Large intestine (tissue), 3 donors: Measurements from ENCODE around the gene TRIM41. TPM values are rescaled to one million over a fixed set of nuclear protein-coding genes. Genes with fewer than 3 reads are reported as not detected.

ENCODE experiments used
- DNase-seq, 2 donors: peaks; one replicate each; pipeline versions ENCODE4 v3.0.0 to v3.0.0-alpha.2; 2013
- H3K27ac ChIP-seq: one replicate; pipeline ENCODE4 v1.5.1; 2013; ENCODE audit warnings: low read length
- H3K27me3 ChIP-seq: 2 replicates; pipeline ENCODE4 v1.6.1; 2013; ENCODE audit warnings: low read length; ENCODE audit not compliant: control insufficient read depth, insufficient read depth
- H3K36me3 ChIP-seq: 2 replicates; pipeline ENCODE4 v1.6.1; 2013; ENCODE audit warnings: low read length; ENCODE audit not compliant: control insufficient read depth, insufficient read depth
- H3K4me1 ChIP-seq: one replicate; pipeline ENCODE4 v1.6.1; 2013; ENCODE audit warnings: low read length; ENCODE audit not compliant: control insufficient read depth, insufficient read depth
- H3K4me3 ChIP-seq: one replicate; pipeline ENCODE4 v1.5.1; 2013; ENCODE audit warnings: low read length
- H3K9me3 ChIP-seq: one replicate; pipeline ENCODE4 v1.6.1; 2013; ENCODE audit warnings: mild to moderate bottlenecking, low read depth, low read length, moderate library complexity; ENCODE audit not compliant: control insufficient read depth
- WGBS: methylation state at CpG from one replicate; pipeline ENCODE4 v1.1.5; 2013; ENCODE audit warnings: low lambda C conversion rate; ENCODE audit not compliant: insufficient coverage; 5-methylcytosine and 5-hydroxymethylcytosine counted together
- polyA plus RNA-seq: library from polyadenylated mRNA; unstranded; fragments of 120-200 nt; gene quantifications from one replicate; pipeline ENCODE4 v1.2.1, GENCODE V29; 2013

The TRIM41 gene
- polyA plus RNA-seq, 1 donor, result 22.4 TPM

DNA sequence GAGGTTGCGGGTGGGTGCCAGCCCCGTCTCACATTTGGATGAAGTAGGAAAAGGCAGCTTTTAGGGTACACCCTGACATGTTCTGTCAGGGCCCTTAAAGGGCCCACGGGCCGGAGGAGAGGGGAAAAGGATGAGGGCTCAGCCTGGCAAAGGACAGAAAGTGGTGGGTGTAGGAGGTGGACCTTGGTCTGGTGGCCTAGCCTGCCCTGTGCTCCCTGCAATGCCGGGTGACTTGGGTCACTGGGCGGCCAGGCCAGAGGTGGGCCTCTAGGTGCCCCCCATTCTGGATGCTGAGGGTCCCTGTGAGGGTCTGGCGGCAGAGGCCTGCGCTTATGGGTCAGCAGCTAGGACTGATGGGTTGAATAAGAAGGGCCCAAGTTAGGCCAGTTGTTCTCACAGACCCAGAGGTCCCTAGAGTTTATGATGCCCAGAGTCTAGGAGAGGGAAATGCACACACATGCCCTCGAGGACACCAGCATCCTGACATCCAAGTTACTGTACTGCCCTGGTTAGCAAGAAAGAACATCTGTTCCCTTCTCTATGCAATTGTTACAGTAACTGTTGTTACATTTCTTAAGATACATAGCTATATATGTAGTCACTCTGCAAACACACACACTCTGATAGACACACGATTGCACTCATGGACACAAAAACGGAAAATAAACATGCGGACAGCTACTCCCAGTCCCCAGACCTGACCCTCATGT, 30.6 kb upstream of the TRIM41 start:
- peak overlapping the region; percentile 83 for H3K4me3 ChIP-seq
- DNase-seq, result peak in 1 of 2 donors; percentile 33
- H3K27me3 ChIP-seq, result peaks cover 17% of the 10 kb centered on the region
- WGBS, result no CpG with 5 or more reads among the region's 12 CpGs
- peaks cover 6% of the 10 kb centered on the region for H3K9me3 ChIP-seq
- H3K4me1 ChIP-seq, result peaks cover 4% of the 10 kb centered on the region
- H3K27ac ChIP-seq, result peak overlapping the region; percentile 65
- H3K36me3 ChIP-seq, result no peaks in the 10 kb centered on the region

DNA sequence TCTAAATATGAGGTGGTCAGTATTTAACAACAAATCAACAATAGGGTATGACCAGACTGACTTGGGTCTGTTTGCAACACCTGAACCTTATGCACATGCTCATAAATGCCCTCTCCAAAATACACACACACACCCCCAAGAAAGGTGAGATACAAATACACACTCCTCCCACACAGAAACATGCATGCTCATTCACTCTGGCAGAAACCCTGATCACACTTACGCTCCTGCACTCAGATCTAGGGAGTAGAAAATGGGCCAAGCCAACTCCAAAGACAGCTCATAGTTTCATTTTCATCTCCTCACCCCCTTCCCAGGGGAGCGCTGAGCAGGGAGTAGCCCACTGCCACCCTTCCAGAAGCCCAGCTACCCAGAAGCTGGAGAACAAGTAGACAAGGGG, 29.4 kb upstream of the TRIM41 start:
- Histone ChIP-seq H3K4me1 (peaks cover 4% of the 10 kb centered on the region), H3K27me3 (peaks cover 24% of the 10 kb centered on the region), H3K36me3 (no peaks in the 10 kb centered on the region), H3K9me3 (peaks cover 6% of the 10 kb centered on the region), H3K27ac (no peak overlapping the region), H3K4me3 (no peak overlapping the region)
- no CpG with 5 or more reads among the region's 2 CpGs for WGBS
- no peak for DNase-seq

DNA sequence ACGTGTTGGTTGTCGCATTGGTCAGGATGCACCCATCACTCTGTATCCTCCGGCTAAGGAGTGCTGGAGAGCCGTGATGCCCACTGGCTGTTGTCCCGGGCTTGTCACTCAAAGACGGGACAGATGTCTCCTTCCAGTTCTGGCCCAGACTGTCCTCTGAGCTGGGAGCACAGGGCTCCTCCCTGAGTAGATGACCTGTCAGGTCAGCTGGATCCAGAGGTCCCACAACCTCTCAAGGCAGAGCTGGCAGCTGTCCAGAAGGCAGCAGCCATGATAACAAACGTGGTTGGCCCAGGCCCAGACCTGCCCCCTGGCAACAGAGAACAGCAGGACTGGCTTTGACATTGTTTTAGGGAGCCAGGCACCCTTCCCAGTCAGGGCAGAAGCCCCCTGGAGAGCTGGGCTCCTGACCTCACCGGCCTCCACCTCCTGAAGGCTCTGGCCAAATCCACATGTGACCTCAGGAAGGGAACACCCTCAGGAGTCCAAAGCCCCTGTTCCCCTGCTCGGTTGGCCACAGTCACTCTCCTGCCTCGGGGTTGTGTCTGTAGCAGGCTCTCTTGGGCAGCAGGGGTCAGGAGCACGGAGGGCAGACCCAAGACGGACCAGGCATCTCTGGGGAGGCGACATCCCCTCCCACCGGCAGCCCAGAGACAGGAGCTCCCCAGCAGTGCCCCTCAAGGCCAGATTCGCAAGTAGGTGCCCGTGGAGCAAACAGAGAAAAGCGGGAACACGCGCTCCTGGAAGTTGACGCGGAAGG, 28.4 kb upstream of the TRIM41 start:
- Histone ChIP-seq H3K4me3 (no peak overlapping the region), H3K36me3 (no peaks in the 10 kb centered on the region), H3K9me3 (peaks cover 6% of the 10 kb centered on the region), H3K27ac (no peak overlapping the region), H3K4me1 (peaks cover 4% of the 10 kb centered on the region), H3K27me3 (peaks cover 26% of the 10 kb centered on the region)
- no CpG with 5 or more reads among the region's 21 CpGs for WGBS
- no peak for DNase-seq

DNA sequence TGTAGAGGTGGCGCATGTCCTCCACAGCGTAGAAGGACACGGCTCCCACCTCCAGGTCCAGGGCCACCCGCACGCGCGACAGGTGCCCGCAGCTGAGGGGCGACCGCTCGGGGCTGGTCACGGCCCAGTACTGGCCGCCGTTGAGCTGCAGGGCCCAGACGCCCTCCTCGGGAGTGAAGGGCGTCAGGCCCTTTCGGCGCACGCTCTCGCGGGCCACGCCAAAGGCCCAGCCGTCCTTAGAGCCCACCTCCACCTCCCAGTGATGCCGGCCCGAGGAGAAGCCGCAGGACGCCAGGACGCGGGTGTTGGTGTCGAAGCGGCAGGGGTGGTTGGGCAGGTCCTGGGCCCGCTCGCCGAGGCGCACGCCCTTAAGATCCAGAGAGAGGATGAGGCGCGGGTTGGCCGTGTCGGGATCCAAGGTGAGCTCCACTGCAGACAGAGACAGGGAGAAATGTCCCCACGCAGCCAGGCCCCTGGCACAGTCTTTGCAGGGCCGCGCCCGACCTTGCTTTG, 27.8 kb upstream of the TRIM41 start:
- Histone ChIP-seq H3K27me3 (peaks cover 32% of the 10 kb centered on the region), H3K4me3 (no peak overlapping the region), H3K36me3 (no peaks in the 10 kb centered on the region), H3K9me3 (peaks cover 6% of the 10 kb centered on the region), H3K4me1 (peaks cover 4% of the 10 kb centered on the region), H3K27ac (no peak overlapping the region)
- no peak for DNase-seq
- no CpG with 5 or more reads among the region's 45 CpGs for WGBS

DNA sequence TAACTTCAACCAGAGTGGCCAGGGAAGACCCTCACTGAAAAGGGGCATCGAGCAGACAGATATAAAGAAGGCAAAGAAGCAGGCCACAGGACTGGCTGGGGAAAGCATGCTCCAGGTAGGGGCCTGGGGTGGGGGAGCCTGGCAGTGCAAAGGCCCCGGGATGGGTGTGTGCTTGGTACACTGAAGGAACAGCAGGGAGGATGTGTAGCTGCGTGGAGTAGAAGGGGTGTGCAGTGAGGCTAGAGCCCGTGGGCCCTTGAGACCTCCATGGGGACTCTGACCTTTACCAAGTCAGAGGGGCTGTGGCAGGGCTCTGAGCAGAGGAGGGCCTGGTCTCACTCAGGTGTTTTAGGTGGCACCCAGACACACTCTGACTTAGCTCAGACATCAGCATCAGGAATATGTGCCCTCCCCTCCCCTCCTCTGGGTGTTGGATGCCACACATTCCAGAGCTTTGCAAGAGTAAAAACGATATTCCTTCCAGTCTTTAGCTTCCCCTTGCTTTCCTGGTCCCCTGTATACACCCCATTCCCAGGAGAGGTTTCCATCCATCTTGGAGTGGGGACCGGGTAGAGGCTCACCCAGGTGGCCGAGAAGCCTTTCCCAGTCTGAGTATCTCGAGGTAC, 25.6 kb upstream of the TRIM41 start:
- Histone ChIP-seq H3K27me3 (peaks cover 46% of the 10 kb centered on the region), H3K27ac (no peak overlapping the region), H3K4me1 (peaks cover under 1% of the 10 kb centered on the region), H3K9me3 (peaks cover 6% of the 10 kb centered on the region), H3K4me3 (no peak overlapping the region), H3K36me3 (no peaks in the 10 kb centered on the region)
- no peak for DNase-seq
- no CpG with 5 or more reads among the region's 8 CpGs for WGBS

DNA sequence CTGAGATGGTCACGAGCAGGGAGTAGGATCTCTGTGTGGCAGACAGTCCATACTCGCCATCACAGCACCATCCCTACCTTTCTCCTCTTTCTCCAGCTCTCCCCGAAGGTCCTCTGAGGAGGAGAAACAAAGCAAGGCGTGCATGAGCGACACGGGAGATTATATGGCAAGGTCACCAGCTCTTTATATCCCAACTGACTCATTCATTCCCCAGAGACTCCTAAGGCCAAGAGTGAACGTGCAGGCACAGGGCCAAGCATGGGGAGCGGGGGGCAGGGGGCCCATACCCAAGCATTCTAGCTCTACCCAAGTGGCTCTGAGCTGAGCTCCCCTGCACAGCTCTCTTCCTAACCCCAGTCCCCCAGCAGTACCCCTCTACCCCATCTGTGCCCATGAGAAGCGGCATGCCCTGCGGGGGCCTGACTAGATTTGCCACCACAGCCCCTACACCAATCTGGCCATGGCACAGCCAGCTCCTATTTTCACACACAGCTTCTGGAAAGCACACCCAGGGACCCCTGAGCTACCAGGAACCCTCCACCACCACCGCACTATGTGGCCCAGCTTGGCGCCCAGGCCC, 24.9 kb upstream of the TRIM41 start:
- H3K27ac ChIP-seq, result no peak overlapping the region

DNA sequence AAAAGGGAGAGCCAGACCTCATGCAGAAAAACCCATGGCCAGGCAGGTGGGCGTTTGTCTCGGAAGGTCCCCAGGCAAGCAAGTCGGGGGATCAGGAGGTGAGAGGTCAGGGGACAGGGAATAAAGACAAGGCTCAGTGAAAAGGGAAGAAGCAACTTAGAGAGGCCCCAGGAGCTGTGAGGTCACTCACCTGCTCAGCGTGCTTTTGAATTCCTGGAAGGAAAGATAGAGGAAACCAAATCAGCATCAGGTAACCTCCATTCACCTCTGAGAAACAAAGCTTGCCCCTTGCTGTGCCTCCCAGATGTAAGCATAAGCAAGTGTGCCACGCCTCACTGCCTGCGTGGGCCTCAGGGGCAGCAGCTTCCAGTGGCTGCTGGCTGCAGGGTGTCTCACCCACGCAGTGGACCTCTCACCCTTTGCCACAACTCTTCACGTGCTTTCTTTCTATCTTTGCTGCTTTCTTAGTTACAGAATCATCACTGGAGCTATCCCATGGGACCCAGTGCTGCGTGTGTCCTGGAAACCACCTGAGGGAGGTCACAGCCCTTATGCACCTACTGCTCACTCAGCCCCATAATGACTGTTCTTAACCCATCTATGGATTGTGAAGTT, 24.1 kb upstream of the TRIM41 start:
- no peak overlapping the region for H3K4me3 ChIP-seq
- H3K27me3 ChIP-seq, result peaks cover 61% of the 10 kb centered on the region
- WGBS, result no CpG with 5 or more reads among the region's 9 CpGs

More for the DNA sequence above, 24.9 kb upstream of the TRIM41 start:
- H3K36me3 ChIP-seq, result no peaks in the 10 kb centered on the region
- peaks cover 52% of the 10 kb centered on the region for H3K27me3 ChIP-seq
- no peak overlapping the region for H3K4me3 ChIP-seq
- DNase-seq, result no peak
- WGBS, result no CpG with 5 or more reads among the region's 12 CpGs
- peaks cover 6% of the 10 kb centered on the region for H3K9me3 ChIP-seq
- no peaks in the 10 kb centered on the region for H3K4me1 ChIP-seq

DNA sequence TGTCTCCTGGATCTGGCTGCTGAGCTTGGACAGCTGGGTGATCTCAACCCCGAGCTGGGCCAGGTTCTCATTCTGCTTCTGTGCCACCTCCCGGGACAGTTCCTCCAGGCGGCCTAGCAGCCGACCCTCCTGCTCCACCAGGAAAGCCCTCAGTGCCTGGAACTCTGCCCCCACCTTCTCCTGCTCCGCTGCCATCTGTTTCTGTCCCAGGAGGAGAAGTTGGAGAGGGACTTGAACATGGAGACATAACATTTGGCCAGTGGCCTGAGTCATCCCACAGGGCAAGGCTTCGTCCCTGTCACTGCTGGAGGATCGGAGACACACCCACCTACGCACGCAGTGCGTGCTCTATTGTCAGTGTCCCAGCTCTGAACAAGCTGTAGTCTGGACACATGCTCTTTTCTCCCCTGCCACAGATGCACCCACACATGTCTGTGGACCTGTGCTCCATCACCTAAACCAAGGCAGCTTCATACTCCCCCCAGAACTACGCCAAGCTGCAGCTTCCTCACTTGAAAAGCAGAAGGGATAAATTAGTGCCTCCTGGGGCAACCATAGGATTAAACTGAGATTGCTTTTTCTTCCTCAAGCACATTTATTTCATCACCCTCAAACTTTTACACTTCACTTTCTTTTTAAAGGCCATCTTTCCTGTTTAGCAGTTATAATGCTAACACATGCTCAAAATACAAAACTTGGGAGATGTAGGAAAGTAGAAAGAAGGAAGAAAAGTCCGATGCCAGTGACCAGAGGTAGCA, 23.0 kb upstream of the TRIM41 start:
- no peak overlapping the region for H3K4me3 ChIP-seq
- 60% methylated on average over 1 of the region's 12 CpGs for WGBS
- DNase-seq, result no peak
- H3K9me3 ChIP-seq, result peaks cover 6% of the 10 kb centered on the region
- H3K27me3 ChIP-seq, result peaks cover 61% of the 10 kb centered on the region
- no peaks in the 10 kb centered on the region for H3K36me3 ChIP-seq
- H3K4me1 ChIP-seq, result peaks cover 9% of the 10 kb centered on the region
- H3K27ac ChIP-seq, result no peak overlapping the region

More for the DNA sequence above, 24.1 kb upstream of the TRIM41 start:
- H3K4me1 ChIP-seq, result peaks cover 6% of the 10 kb centered on the region
- DNase-seq, result no peak
- H3K9me3 ChIP-seq, result peaks cover 8% of the 10 kb centered on the region
- H3K36me3 ChIP-seq, result no peaks in the 10 kb centered on the region
- H3K27ac ChIP-seq, result no peak overlapping the region

DNA sequence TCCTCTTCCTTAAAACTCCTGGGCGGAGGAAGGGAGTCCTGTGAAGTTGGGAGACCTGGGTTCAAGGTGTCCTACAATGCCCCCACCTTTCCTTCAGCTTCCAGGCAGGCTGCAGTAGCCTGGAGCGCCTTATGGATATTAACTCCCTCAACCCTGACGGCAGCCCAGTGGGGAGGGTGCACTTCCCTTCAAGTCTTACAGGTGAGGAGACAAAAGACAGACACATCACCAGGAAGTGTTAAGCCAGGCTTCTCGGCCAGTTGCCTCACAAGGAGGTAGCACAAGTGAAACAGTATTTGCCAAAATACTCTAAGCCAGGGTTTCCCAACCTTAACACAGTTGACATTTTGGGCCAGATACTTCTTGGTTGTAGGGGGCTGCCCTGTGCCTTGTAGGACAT, 22.3 kb upstream of the TRIM41 start:
- WGBS, result no CpG with 5 or more reads among the region's 4 CpGs
- no peak overlapping the region for H3K27ac ChIP-seq
- no peaks in the 10 kb centered on the region for H3K36me3 ChIP-seq
- peaks cover 61% of the 10 kb centered on the region for H3K27me3 ChIP-seq
- H3K4me3 ChIP-seq, result no peak overlapping the region
- H3K4me1 ChIP-seq, result peaks cover 16% of the 10 kb centered on the region
- peaks cover 2% of the 10 kb centered on the region for H3K9me3 ChIP-seq
- no peak for DNase-seq
